Measurements from ENCODE around the gene EVA1C. TPM values are rescaled to one million over a fixed set of nuclear protein-coding genes. Genes with fewer than 3 reads are reported as not detected.
"Not testable (repeated sequence)": the region's sequence is repeated elsewhere in the genome, so short reads cannot be mapped to it uniquely, and the experiment has no call there.

The EVA1C gene
- total RNA-seq, 1 donor from 2014 or later, result 0.92 TPM

GRCh38 chr21:32424674-32425073, 12.2 kb downstream of the EVA1C start:
- no peak overlapping the region for H3K4me3 ChIP-seq (ENCODE audit: low read depth, low read length)
- DNase-seq (ENCODE audit: low read depth), result no peak
- TF ChIP-seq CTCF (conservative IDR thresholded peaks at IDR 0.05; ENCODE audit: low read depth, low read length), result no peak

GRCh38 chr21:32425628-32426027, 13.1 kb downstream of the EVA1C start:
- DNase-seq (ENCODE audit: low read depth), result no peak
- no peak for TF ChIP-seq CTCF (conservative IDR thresholded peaks at IDR 0.05; ENCODE audit: low read depth, low read length)
- H3K4me3 ChIP-seq (ENCODE audit: low read depth, low read length), result no peak overlapping the region

- no peak for DNase-seq (ENCODE audit: low read depth)
- no peak overlapping the region for H3K4me3 ChIP-seq (ENCODE audit: low read depth, low read length)
- no peak for TF ChIP-seq CTCF (conservative IDR thresholded peaks at IDR 0.05; ENCODE audit: low read depth, low read length)
Observed at GRCh38 chr21:32426066-32426465, 13.6 kb downstream of the EVA1C start.

- H3K4me3 ChIP-seq (ENCODE audit: low read depth, low read length), result no peak overlapping the region
- TF ChIP-seq CTCF (conservative IDR thresholded peaks at IDR 0.05; ENCODE audit: low read depth, low read length), result no peak
Observed at GRCh38 chr21:32426592-32427051, 14.1 kb downstream of the EVA1C start.

GRCh38 chr21:32427958-32428623, 15.6 kb downstream of the EVA1C start:
- no peak overlapping the region for H3K4me3 ChIP-seq (ENCODE audit: low read depth, low read length)
- no peak for DNase-seq (ENCODE audit: low read depth)
- no peak for TF ChIP-seq CTCF (conservative IDR thresholded peaks at IDR 0.05; ENCODE audit: low read depth, low read length)

More at GRCh38 chr21:32426592-32427051, 14.1 kb downstream of the EVA1C start:
- no peak for DNase-seq (ENCODE audit: low read depth)

GRCh38 chr21:32432982-32433660, 20.6 kb downstream of the EVA1C start:
- DNase-seq (ENCODE audit: low read depth), result not testable (repeated sequence)

GRCh38 chr21:32437729-32438128, 25.2 kb downstream of the EVA1C start:
- DNase-seq (ENCODE audit: low read depth), result no peak
- TF ChIP-seq CTCF (conservative IDR thresholded peaks at IDR 0.05; ENCODE audit: low read depth, low read length), result no peak
- H3K4me3 ChIP-seq (ENCODE audit: low read depth, low read length), result no peak overlapping the region

More at GRCh38 chr21:32432982-32433660, 20.6 kb downstream of the EVA1C start:
- H3K4me3 ChIP-seq (ENCODE audit: low read depth, low read length), result not testable (repeated sequence)

All from epithelial cell of proximal tubule (primary cell).